GM18505 (cell line): ENCODE data around the gene MORN4.
"Not testable (repeated sequence)": the region's sequence is repeated elsewhere in the genome, so short reads cannot be mapped to it uniquely, and the experiment has no call there.

Source experiments
- ATAC-seq: cut with Tn5 transposase; IDR thresholded peaks from one replicate; pipeline ENCODE4 v1.9.1; 2021; ENCODE audit not compliant: unreplicated experiment
- POLR2A ChIP-seq: IDR thresholded peaks from 4 replicates; pipeline ENCODE4 v1.6.1; 2011; ENCODE audit warnings: borderline replicate concordance; ENCODE audit not compliant: insufficient read depth, insufficient read length; ENCODE audit errors: extremely low read depth

The MORN4 gene

GRCh38 chr10:97583476-97583875 is 49.8 kb downstream of the MORN4 start:
- no peak for ATAC-seq

GRCh38 chr10:97582169-97582568 is 51.1 kb downstream of the MORN4 start:
- TF ChIP-seq POLR2A = no peak
- ATAC-seq = no peak

More at GRCh38 chr10:97583476-97583875, 49.8 kb downstream of the MORN4 start:
- no peak for TF ChIP-seq POLR2A

GRCh38 chr10:97580421-97581367 is 52.6 kb downstream of the MORN4 start:
- TF ChIP-seq POLR2A = no peak
- ATAC-seq = no peak

GRCh38 chr10:97578171-97578844 is 55.0 kb downstream of the MORN4 start:
- no peak for ATAC-seq
- TF ChIP-seq POLR2A = no peak

- no peak for TF ChIP-seq POLR2A
- no peak for ATAC-seq
These were observed 55.6 kb downstream of the MORN4 start for GRCh38 chr10:97577701-97578100.

- ATAC-seq = not testable (repeated sequence)
These were observed 56.8 kb downstream of the MORN4 start for GRCh38 chr10:97576487-97576886.

GRCh38 chr10:97575127-97575668 is 58.1 kb downstream of the MORN4 start:
- TF ChIP-seq POLR2A = no peak
- no peak for ATAC-seq

- TF ChIP-seq POLR2A = no peak
- ATAC-seq = no peak
These were observed 58.8 kb downstream of the MORN4 start for GRCh38 chr10:97574374-97575126.

- ATAC-seq = no peak
- no peak for TF ChIP-seq POLR2A
These were observed 59.6 kb downstream of the MORN4 start for GRCh38 chr10:97573672-97574071.

GRCh38 chr10:97573021-97573420 is 60.3 kb downstream of the MORN4 start:
- ATAC-seq = no peak
- TF ChIP-seq POLR2A = no peak

GRCh38 chr10:97572214-97572989 is 60.9 kb downstream of the MORN4 start, which contains the start of gene ANKRD2:
TSS of gene ANKRD2 (plus strand) at chr10:97572779. CDS start at chr10:97572789, 10 bp downstream.
- ATAC-seq = no peak
- TF ChIP-seq POLR2A = no peak

- no peak for TF ChIP-seq POLR2A
These were observed 61.7 kb downstream of the MORN4 start for GRCh38 chr10:97571622-97572021.

GRCh38 chr10:97570789-97571471 is 62.4 kb downstream of the MORN4 start:
- no peak for TF ChIP-seq POLR2A
- ATAC-seq = no peak

More at GRCh38 chr10:97571622-97572021, 61.7 kb downstream of the MORN4 start:
- ATAC-seq = no peak
